ENCODE data around the gene OSGIN1.

The OSGIN1 gene

GRCh38 chr16:84000989-84001642 lies 48.1 kb downstream of the OSGIN1 start:
- no peak for DNase-seq (ENCODE audit: low read depth in 2 of 2)

GRCh38 chr16:84001726-84002125 lies 48.7 kb downstream of the OSGIN1 start:
- DNase-seq (ENCODE audit: low read depth in 2 of 2) = no peak

- DNase-seq (ENCODE audit: low read depth in 2 of 2) = no peak
Observed at GRCh38 chr16:84003038-84003437, 50.0 kb downstream of the OSGIN1 start.

GRCh38 chr16:84004442-84004841 lies 51.4 kb downstream of the OSGIN1 start:
- DNase-seq (ENCODE audit: low read depth in 2 of 2) = no peak

GRCh38 chr16:84005391-84005790 lies 52.4 kb downstream of the OSGIN1 start:
- DNase-seq (ENCODE audit: low read depth in 2 of 2) = no peak

GRCh38 chr16:84007520-84007919 lies 54.5 kb downstream of the OSGIN1 start:
- no peak for DNase-seq (ENCODE audit: low read depth in 2 of 2)

GRCh38 chr16:84007965-84008364 lies 54.9 kb downstream of the OSGIN1 start:
- DNase-seq (ENCODE audit: low read depth in 2 of 2) = no peak

- DNase-seq (ENCODE audit: low read depth in 2 of 2) = no peak
Observed at GRCh38 chr16:84009282-84009681, 56.2 kb downstream of the OSGIN1 start.

GRCh38 chr16:84013787-84014569 lies 60.9 kb downstream of the OSGIN1 start:
- no peak for DNase-seq (ENCODE audit: low read depth in 2 of 2)

GRCh38 chr16:84014570-84015327 lies 61.7 kb downstream of the OSGIN1 start:
- DNase-seq (ENCODE audit: low read depth in 2 of 2) = no peak

- no peak for DNase-seq (ENCODE audit: low read depth in 2 of 2)
Observed at GRCh38 chr16:84015399-84015798, 62.4 kb downstream of the OSGIN1 start.
